OCI-LY1 (cell line): Measurements from ENCODE around the gene KRTAP10-3.

Experiments used
- H2AFZ ChIP-seq: fragments of 200-600 bp; sonication (generic), shearing (Covaris generic); 2 replicates; pipeline ENCODE4 v1.6.0; 2014; ENCODE audit warnings: antibody characterized with exemption, mild to moderate bottlenecking, low read length
- H3F3A ChIP-seq: fragments of 200-600 bp; sonication (generic), shearing (Covaris generic); 2 replicates; pipeline ENCODE4 v1.6.0; 2014; ENCODE audit warnings: mild to moderate bottlenecking, antibody characterized with exemption, low read length, moderate library complexity; ENCODE audit not compliant: insufficient read depth
- H3K27ac ChIP-seq: fragments of 200-600 bp; sonication (generic); 2 replicates; pipeline ENCODE4 v1.5.1; 2014; ENCODE audit warnings: low read length, mixed run types, mild to moderate bottlenecking, low read depth; ENCODE audit not compliant: poor library complexity, severe bottlenecking
- H3K27me3 ChIP-seq: fragments of 200-600 bp; sonication (generic); 2 replicates; pipeline ENCODE4 v1.6.0; 2014; ENCODE audit warnings: antibody characterized with exemption, mild to moderate bottlenecking, low read length, moderate library complexity; ENCODE audit not compliant: insufficient read depth
- H3K36me3 ChIP-seq: fragments of 200-600 bp; sonication (generic); 2 replicates; pipeline ENCODE4 v1.6.1; 2014; ENCODE audit warnings: mild to moderate bottlenecking, antibody characterized with exemption, low read length, moderate library complexity, mixed read lengths; ENCODE audit not compliant: insufficient read depth
- H3K4me1 ChIP-seq: fragments of 200-600 bp; sonication (generic); 2 replicates; pipeline ENCODE4 v1.5.1; 2014; ENCODE audit warnings: mild to moderate bottlenecking, low read length, moderate library complexity; ENCODE audit not compliant: insufficient read depth, severe bottlenecking
- H3K4me2 ChIP-seq: fragments of 200-600 bp; sonication (generic), shearing (Covaris generic); 2 replicates; pipeline ENCODE4 v1.6.1; 2014; ENCODE audit warnings: low read length
- H3K4me3 ChIP-seq: fragments of 200-600 bp; sonication (generic); 2 replicates; pipeline ENCODE4 v1.5.1; 2014; ENCODE audit warnings: low read length, low read depth, mild to moderate bottlenecking, mixed read lengths; ENCODE audit not compliant: poor library complexity, severe bottlenecking
- H3K79me2 ChIP-seq: fragments of 200-600 bp; shearing (Covaris generic); 2 replicates; pipeline ENCODE4 v1.6.1; 2016; ENCODE audit warnings: mixed run types, low read length, mixed read lengths; ENCODE audit not compliant: insufficient read depth
- H3K9ac ChIP-seq: fragments of 200-600 bp; sonication (generic), shearing (Covaris generic); 2 replicates; pipeline ENCODE4 v1.6.1; 2014; ENCODE audit warnings: mild to moderate bottlenecking, low read length, mixed read lengths
- H3K9me2 ChIP-seq: fragments of 200-600 bp; sonication (generic), shearing (Covaris generic); 2 replicates; pipeline ENCODE4 v1.6.1; 2014; ENCODE audit warnings: low read depth, mild to moderate bottlenecking, low read length, mixed read lengths
- H3K9me3 ChIP-seq: fragments of 200-600 bp; shearing (Covaris generic); 2 replicates; pipeline ENCODE4 v1.6.1; 2014; ENCODE audit warnings: low read length, mixed read lengths
- H4K20me1 ChIP-seq: fragments of 200-600 bp; sonication (generic), shearing (Covaris generic); 2 replicates; pipeline ENCODE4 v1.6.0; 2016; ENCODE audit warnings: mild to moderate bottlenecking, low read length; ENCODE audit not compliant: insufficient read depth
- EZH2 ChIP-seq: fragments of 200-600 bp; sonication (generic), shearing (Covaris generic); IDR thresholded peaks from 2 replicates; pipeline ENCODE4 v1.8.0; 2017; ENCODE audit warnings: borderline replicate concordance, mixed run types, mild to moderate bottlenecking, antibody characterized with exemption, low read length, moderate library complexity, mixed read lengths
- TF ChIP-seq, protein P1 (sequence below): fragments of 200-600 bp; sonication (generic), shearing (Covaris generic); IDR thresholded peaks from 2 replicates; pipeline ENCODE4 v1.5.1; 2017; ENCODE audit warnings: mild to moderate bottlenecking, antibody characterized with exemption, low read length, moderate library complexity, mixed read lengths

Gene KRTAP10-3

DNA sequence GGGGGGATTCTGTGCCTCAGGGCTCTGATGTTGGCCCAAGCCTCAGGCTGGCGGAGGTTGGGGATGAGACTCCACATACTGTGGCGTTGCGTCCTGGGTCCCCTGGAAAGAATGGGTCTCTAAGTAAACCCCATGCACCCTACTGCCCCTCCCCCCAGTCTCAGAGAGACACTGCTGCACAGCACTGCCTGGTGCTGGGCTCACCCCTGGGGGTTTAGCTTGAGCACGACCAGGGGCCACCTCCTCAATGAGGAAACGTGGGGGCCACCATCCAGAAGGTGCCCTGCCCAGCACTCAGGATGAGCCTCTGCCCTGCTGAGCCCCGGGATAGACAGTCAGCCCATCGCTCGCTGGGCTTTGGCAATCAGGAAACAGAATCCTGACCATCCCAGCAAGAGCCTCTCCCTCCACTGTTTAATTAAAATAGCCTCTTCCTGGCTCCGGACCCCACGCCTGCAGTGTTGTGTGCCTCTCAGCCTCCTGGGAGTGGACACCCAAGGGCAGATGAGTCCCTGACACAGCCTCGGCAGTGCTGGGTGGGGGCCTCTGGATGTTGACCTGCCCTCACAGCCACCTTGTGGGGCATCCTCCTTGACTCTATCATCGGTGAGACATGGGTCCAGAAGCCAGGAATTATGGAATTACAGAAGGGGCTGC, 11.4 kb upstream of the KRTAP10-3 start:
- H3K4me3 ChIP-seq = no peak overlapping the region
- no peaks in the 10 kb centered on the region for H3F3A ChIP-seq
- no peak overlapping the region for H3K27ac ChIP-seq
- no peaks in the 10 kb centered on the region for H4K20me1 ChIP-seq
- H3K4me1 ChIP-seq = no peaks in the 10 kb centered on the region
- no peaks in the 10 kb centered on the region for H3K79me2 ChIP-seq
- H3K36me3 ChIP-seq = no peaks in the 10 kb centered on the region
- TF ChIP-seq, protein P1, sequence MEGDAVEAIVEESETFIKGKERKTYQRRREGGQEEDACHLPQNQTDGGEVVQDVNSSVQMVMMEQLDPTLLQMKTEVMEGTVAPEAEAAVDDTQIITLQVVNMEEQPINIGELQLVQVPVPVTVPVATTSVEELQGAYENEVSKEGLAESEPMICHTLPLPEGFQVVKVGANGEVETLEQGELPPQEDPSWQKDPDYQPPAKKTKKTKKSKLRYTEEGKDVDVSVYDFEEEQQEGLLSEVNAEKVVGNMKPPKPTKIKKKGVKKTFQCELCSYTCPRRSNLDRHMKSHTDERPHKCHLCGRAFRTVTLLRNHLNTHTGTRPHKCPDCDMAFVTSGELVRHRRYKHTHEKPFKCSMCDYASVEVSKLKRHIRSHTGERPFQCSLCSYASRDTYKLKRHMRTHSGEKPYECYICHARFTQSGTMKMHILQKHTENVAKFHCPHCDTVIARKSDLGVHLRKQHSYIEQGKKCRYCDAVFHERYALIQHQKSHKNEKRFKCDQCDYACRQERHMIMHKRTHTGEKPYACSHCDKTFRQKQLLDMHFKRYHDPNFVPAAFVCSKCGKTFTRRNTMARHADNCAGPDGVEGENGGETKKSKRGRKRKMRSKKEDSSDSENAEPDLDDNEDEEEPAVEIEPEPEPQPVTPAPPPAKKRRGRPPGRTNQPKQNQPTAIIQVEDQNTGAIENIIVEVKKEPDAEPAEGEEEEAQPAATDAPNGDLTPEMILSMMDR = no peak
- peaks cover 8% of the 10 kb centered on the region; the same call in 1 of the 2 replicates for H3K27me3 ChIP-seq
- no peak overlapping the region for H2AFZ ChIP-seq
- H3K9me3 ChIP-seq = no peaks in the 10 kb centered on the region
- H3K9ac ChIP-seq = no peak overlapping the region
- H3K9me2 ChIP-seq = no peaks in the 10 kb centered on the region
- no peak overlapping the region for H3K4me2 ChIP-seq

DNA sequence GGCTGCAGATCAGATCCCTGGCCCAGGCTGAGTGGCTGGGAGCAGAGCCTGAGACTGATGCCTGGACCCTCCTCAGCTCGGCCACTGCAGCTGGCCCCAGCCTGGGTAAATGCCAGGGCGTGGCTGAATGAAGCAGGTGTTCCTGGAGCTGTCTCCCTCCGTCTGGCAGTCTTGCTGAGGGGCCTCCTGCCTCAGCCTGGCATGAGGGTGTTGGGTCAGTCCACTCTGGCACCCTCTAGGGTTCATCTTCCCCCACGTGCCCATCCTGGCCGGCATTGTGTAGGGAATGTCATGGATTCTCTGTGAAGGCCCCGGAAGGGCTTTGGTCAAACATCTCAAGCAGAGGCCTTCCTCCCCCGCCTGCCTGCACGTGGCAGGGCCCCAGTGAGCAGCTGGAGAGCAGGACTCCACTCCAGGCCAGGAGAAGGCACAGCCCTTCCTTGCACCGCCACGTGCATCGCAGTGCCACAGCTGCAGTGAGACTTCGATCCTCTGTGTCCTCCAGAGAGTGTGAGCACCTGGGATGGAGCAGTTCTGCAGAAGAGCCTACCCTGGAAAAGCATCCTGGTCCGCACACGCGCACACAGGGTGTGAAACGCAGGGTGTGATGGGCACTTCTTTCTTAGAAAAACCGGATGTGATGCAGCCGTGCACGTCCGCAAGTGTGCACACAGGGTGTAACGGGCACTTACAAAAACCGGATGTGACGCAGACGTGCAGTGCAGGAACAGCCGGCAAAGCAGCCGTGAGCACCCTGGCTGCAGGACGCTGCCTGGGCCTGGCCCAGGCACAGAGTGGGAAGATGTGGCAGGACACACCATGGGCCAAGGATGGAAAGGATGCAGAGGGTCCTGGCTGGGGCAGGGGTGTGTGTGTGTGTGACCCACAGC, 10.3 kb upstream of the KRTAP10-3 start:
- no peak overlapping the region for H3K4me3 ChIP-seq
- no peaks in the 10 kb centered on the region for H3K4me1 ChIP-seq
- TF ChIP-seq EZH2 = no peak
- TF ChIP-seq, protein P1 = no peak
- no peaks in the 10 kb centered on the region for H3K36me3 ChIP-seq
- peaks cover 8% of the 10 kb centered on the region; the same call in 1 of the 2 replicates for H3K27me3 ChIP-seq
- no peaks in the 10 kb centered on the region for H3K9me2 ChIP-seq
- no peaks in the 10 kb centered on the region for H3K9me3 ChIP-seq
- no peak overlapping the region for H2AFZ ChIP-seq
- no peaks in the 10 kb centered on the region for H4K20me1 ChIP-seq
- no peak overlapping the region for H3K9ac ChIP-seq
- no peak overlapping the region for H3K4me2 ChIP-seq
- no peaks in the 10 kb centered on the region for H3F3A ChIP-seq
- H3K79me2 ChIP-seq = no peaks in the 10 kb centered on the region
- H3K27ac ChIP-seq = no peak overlapping the region

DNA sequence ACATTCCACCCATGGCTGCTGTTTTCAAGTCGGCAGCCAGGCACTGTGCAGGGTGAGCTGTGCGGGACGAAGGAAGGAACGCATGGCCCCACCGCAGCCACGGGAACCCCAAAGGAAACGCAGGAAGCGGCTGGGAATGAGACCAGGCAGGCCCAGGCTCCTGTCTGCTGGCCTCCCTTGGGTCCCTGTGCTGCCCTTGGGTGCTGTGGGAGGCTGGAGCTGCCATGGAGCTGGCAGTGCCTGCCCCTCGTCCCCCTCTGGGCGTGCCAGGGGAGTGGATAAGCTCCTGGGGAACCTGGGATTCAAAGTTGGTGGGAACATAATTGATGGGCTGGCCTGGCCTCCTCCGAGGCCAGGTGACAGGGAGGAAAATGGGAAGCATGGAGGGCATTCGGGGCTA, 9.7 kb upstream of the KRTAP10-3 start:
- Histone ChIP-seq H2AFZ (no peak overlapping the region), H4K20me1 (no peaks in the 10 kb centered on the region), H3K27me3 (peaks cover 8% of the 10 kb centered on the region; the same call in 1 of the 2 replicates), H3K27ac (no peak overlapping the region), H3F3A (no peaks in the 10 kb centered on the region), H3K9me3 (no peaks in the 10 kb centered on the region), H3K4me3 (no peak overlapping the region), H3K9me2 (no peaks in the 10 kb centered on the region), H3K9ac (no peak overlapping the region), H3K4me2 (no peak overlapping the region), H3K36me3 (no peaks in the 10 kb centered on the region), H3K79me2 (no peaks in the 10 kb centered on the region), H3K4me1 (no peaks in the 10 kb centered on the region)
- TF ChIP-seq, protein P1 = no peak
- TF ChIP-seq EZH2 = no peak
